Renal pelvis (tissue), 4 donors: ENCODE results near the gene PAPLN. TPM values are rescaled to one million over a fixed set of nuclear protein-coding genes. Genes with fewer than 3 reads are reported as not detected.

Source experiments
- DNase-seq: peaks from one replicate; pipeline ENCODE4 v3.0.0-alpha.2; 2013
- polyA plus RNA-seq, 3 donors: library from polyadenylated mRNA; unstranded; fragments of 120-200 nt; gene quantifications; one replicate each; pipeline ENCODE4 v1.2.1, GENCODE V29; 2013; ENCODE audit not compliant: insufficient read length in 3 of 3

PAPLN gene
- polyA plus RNA-seq, 3 donors = 19.6 to 40.8 (median 35.3) TPM

DNA sequence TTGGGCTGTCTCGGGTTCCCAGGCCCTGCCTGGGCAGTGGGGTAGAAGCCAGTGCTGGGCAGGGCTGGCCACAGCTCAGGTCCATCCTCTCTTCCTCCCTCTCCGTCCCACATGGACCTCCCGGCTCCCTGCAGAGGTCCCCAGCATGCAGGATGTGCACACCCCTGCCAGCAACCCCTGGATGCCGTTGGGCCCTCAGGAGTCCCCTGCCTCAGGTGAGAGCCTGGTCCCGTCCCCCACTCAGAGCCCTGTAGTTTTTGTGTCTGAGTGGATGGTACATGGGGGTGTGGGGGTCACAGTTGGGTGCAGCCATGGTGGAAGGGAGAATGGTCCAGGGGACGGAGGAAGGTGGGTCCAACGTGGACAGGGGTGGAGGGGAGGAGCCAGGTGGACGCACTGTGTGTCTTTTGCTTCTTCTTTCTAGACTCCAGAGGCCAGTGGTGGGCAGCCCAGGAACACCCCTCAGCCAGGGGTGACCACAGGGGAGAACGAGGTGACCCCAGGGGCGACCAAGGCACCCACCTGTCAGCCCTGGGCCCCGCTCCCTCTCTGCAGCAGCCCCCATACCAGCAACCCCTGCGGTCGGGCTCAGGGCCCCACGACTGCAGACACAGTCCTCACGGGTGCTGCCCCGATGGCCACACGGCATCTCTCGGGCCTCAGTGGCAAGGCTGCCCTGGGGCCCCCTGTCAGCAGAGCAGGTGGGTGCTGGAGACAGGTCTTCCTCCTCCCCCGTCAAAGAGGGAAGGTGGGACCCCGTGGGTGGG is 21.7 kb downstream of the PAPLN start:
- no peak for DNase-seq

DNA sequence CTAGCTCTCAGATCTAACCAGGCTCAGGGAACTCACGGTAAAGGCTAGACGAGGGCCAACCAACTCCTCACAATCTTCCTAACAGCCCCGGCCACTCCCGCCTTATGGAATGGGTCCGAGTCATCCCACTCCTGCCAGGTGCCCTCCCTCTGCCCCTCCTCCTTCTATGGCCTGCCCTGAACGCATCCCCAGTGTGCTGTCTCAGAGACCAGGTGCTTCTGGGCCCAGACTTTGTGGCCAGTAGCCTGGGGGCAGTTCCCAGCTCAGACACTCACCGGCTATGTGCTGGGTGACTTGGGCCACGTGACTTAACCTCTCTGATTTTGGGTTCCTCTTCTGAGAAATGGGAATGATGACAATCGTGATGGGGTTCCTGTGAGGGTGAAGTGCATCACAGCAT is 22.5 kb downstream of the PAPLN start:
- no peak for DNase-seq

DNA sequence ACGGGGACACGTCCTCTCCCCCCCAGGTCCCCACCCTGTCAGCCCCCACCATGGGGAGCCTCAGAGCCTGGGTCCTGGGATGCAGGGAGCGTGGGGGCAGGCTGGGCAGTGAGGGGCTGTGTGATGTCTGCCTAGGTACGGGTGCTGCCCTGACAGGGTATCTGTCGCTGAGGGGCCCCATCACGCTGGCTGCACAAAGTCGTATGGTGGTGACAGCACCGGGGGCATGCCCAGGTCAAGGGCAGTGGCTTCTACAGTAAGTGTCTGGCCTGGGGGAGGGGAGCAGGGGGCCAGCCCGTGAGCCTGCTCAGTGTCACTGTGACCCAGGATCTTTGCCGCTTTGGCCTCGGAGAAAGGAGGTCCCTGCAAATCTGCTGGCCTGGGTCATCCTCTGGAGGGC is 23.3 kb downstream of the PAPLN start:
- no peak for DNase-seq

DNA sequence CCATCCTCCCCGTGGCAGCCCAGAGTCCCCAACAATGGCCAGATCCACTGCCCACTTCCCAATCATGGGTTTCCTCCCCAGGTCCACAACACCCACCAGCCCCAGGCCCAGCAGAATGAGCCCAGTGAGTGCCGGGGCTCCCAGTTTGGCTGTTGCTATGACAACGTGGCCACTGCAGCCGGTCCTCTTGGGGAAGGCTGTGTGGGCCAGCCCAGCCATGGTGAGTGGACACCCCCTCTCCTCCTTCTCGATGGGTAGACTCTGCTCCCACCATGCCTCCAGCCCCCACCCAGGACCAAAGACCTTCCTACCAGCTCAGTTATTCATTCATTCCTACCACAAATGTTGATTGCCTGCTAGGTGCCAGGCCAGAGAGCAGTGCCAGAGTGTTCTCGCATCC is 23.8 kb downstream of the PAPLN start:
- DNase-seq = no peak

DNA sequence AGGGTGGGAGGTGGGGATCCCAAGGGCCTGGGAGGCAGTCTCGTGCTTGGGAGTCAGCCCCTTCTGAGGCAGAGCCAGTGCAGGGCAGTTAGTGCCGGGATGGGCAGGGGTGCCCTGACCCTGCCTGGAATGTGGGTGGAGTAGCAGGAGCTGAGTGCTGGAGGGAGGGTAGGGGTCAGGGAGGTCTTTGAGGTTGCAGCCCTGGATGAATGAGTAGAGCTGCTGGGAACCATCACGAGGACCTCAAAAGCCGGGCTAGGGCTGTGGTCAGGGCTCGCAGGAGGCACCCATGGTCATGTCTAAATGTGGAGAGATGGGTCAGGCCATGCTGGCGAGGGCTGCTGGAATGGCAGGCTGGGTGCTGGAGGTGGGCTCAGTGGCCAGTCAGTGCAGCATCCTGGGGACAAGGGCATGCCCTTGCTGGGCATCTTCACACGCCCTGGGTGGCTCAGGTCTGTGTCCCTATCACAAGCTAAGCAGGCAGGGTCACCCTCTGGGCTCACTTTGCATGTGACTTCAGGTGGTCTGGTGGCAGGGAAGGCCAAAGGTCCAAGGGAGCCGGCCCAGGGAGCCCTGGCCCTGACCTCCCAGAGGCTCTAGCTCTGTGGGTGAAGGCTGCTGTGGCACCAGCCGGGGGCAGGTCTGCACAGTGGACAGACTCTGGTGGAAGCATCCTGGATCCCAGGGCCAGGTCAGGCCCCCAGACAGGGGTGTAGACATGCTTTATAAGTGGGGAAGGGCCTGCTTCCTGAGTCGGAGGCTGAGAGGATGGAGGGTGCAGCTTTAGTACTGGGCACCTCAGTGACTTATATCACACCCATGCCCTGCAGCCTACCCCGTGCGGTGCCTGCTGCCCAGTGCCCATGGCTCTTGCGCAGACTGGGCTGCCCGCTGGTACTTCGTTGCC is 24.5 kb downstream of the PAPLN start:
- DNase-seq = no peak

DNA sequence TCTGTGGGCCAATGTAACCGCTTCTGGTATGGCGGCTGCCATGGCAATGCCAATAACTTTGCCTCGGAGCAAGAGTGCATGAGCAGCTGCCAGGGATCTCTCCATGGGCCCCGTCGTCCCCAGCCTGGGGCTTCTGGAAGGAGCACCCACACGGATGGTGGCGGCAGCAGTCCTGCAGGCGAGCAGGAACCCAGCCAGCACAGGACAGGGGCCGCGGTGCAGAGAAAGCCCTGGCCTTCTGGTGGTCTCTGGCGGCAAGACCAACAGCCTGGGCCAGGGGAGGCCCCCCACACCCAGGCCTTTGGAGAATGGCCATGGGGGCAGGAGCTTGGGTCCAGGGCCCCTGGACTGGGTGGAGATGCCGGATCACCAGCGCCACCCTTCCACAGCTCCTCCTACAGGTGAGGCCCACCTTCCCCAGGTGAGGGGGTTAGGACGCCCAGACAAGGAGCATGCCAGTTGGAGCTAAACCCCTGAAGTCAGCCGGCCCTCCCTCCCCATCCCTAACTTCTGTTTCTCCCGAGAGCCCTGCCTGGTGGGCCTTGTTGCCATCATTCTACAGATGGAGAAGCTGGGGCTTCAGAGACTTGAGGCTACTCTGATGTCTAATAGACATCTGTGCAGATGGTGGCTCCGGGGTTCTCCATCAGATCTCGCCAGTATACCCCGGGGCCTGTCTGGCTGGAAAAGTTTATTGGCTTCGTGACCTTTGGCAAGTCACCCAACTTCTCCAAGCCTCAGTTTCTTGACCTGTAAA is 25.3 kb downstream of the PAPLN start:
- DNase-seq = no peak

DNA sequence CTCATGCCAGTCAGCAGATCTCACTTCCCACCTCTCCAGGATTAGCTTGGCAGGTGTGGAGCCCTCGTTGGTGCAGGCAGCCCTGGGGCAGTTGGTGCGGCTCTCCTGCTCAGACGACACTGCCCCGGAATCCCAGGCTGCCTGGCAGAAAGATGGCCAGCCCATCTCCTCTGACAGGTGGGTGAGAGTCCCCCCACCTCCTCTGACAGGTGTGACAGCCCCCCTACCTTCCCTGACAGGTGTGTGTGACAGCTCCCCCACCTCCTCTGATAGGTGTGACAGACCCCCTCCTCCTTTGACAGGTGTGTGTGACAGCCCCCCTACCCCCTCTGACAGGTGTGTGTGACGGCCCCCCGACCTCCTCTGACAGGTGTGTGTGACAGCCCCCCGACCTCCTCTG is 26.3 kb downstream of the PAPLN start:
- DNase-seq = no peak

DNA sequence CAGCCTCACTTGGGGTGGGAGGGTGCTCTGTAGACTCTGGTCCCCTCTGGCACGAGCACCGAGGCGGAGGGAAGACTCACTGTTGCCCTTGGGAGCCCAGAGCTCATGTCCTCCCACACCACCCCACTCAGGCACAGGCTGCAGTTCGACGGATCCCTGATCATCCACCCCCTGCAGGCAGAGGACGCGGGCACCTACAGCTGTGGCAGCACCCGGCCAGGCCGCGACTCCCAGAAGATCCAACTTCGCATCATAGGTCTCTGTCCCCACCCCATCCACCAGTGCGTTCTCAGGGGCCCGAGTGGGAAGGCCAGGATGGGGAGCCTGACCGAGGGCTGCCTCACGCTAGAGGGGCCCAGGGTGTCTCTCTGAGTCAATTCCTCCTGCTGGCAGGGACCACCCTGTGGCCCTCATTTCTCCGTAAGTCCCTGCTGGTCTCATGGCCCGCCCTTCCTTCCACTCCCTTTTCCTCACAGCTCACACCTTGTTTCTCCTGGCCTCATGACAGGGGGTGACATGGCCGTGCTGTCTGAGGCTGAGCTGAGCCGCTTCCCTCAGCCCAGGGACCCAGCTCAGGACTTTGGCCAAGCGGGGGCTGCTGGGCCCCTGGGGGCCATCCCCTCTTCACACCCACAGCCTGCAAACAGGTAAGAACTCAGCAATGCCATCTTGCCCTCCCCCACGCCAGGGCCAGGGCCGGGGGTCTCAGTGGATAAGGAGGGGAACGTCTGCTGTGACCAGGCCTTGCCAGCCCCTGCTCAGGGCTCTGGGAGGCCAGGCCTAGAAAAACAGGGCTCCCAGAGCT is 27.0 kb downstream of the PAPLN start:
- DNase-seq = no peak

DNA sequence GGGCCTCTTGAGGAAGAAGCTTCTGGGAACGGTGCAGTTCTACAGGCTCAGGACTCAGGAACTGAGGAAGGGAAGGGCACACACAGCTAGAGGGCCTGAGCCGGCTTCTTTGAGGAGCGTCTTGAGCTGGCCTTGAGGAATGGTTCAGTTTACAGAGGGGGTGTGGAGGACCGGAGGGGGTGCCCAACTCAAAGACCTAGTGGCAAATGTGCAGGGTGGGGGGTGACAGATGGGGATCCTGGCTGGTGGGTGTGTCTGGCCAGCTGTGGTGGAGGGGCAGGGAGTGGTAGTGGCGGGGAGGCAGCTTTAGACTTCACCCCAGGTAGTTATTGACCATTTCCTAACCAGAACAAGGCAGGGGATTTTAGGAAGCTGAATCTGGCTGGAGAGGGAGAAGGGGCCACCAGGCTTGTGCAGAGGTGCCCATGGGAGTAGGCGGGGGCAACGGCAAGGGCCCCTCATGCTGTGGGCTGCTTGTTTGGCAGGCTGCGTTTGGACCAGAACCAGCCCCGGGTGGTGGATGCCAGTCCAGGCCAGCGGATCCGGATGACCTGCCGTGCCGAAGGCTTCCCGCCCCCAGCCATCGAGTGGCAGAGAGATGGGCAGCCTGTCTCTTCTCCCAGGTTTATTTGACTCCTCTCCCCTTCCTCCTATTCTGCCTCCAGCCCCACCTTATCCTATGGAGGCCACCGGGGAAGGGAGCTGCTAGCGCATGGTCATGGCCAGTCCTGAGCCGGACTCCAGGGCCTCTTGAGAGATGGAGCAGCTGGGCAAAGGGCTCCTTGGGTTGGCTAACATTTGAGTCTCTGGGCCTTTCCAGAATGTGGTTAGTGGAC is 27.8 kb downstream of the PAPLN start:
- no peak for DNase-seq

DNA sequence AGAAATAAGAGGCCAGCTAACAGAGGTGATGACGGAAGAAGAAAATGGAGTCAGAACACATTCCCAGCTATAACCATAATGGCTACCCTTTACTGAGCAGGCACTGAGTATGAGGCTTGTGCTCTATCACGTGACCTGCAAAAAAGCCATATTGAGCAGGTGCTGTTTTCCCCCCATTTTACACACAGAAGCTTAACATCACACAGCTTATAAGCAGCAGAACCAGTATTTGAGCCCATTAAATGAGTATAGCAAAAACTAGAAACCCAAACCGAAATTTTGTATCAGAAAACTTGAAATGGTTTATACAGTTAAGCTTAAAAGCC is 28.4 kb downstream of the PAPLN start:
- DNase-seq = no peak

DNA sequence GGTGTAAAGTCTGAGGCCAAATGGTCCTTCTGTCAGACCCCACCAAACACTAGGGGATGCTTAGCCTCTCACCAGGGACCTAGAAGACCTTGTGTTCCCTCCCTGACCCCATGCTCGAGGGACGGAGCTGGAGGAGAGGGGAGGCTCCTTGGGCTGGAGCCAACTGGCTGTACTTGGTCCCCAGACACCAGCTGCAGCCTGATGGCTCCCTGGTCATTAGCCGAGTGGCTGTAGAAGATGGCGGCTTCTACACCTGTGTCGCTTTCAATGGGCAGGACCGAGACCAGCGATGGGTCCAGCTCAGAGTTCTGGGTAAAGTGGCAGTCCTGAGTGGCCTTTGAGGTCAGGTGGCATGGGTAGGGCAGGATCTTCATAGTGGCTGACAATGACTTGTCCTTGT is 29.0 kb downstream of the PAPLN start:
- DNase-seq = no peak

DNA sequence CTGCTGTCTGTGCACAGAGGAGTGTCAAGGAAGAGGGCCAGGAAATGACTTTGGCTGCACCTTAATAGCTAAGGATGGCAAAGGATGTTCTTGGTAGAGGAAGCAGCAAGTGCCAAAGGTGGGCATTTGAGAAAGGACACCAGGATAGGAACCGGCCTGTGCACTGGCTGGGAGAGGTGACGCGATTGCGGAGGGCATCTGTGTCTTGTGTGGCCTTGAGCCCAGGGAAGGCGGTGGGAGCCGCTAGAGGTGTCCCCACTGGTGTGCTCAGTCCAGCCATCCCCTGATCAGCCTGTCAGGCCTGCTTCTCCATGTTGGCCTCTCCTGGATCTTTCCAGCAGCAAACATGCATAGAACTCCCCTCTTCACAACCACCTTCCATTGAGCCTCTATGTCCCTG is 30.2 kb downstream of the PAPLN start:
- DNase-seq = no peak

DNA sequence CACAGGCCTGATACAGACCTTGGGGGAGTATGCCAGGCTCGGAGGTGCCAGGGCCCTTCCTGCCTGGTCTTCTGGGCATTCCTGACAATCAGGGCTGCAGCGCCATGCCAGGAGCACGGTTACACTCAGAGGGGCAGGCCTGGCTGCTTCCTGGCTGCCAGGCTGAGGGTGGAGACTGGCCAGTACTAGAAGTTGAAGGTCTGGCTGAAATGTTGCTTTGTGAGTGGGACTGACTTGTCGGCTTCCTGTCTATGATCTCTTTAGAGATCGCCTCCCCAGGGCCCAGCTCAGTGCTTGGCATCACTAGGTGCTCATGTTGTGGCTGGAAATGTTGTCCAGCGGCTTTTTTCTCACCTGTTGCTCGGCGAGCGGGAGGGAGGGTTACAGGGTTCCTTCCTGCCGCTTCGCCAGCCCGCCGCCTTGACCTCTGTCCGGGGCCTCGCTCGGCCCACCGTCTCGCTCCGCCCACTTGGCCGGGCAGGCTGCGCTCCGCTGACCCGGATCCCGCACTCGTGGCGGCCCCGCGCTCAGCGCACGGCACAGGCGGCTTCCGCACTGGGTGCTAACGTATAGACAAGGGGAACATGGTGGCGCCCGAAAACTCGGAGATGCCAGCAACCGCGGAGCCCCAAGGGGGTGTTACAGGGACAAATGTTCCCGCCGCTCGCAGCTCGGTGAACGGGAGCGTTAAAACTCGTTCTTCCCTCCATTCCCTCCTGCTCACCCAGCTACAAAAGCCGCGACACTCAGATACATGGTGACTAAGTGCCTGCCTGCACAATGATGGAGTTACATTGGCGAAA is 32.6 kb downstream of the PAPLN start:
- peak; percentile 42 for DNase-seq

DNA sequence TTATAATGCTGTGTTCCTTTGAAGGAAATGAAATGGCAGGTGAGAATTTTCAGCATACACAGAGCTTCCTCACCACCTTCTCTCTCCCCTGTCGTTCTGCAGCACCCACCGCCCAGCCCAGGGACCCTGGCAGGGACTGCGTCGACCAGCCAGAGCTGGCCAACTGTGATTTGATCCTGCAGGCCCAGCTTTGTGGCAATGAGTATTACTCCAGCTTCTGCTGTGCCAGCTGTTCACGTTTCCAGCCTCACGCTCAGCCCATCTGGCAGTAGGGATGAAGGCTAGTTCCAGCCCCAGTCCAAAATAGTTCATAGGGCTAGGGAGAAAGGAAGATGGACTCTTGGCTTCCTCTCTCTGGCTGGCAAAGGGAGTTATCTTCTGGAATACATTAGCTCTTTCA is 35.1 kb downstream of the PAPLN start:
- no peak for DNase-seq

DNA sequence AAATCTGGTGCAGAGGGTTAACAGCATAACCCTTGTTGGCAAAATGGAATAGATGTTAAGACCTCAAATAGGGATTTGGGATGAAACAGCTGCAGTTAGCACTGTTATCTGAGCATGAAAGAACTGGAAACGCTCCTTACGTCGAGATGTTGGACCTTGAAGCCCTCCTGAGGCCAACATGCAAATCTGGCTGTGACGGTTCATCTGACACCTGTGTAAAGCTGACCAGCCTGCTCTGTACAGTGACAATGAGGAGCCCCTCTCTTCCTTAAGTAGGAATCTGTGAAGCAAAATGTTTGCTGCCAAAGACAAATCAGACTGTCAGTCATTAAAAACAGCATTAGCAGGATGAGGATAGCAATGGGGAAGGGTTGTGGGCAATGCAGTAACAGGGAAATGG is 36.5 kb downstream of the PAPLN start:
- no peak for DNase-seq

DNA sequence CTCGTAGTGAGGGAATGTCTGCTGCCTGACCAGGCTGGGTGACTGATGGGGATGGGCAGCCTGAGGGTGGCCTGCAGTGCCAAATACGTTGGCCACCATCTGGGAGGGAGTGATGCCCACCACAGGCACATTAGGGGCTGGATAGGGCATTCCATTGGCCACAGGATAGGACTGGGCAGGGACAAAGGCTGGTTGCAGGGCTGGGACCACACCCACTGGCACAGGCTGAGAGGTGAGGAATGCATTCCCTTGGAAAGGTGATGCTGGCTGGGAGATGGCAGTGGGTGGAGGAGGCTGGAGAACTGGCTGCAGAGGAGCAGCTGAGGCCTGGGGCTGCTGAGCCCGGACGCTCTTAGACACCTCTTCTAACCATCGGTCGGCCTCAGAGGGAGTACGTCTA is 39.5 kb downstream of the PAPLN start:
- DNase-seq = no peak

DNA sequence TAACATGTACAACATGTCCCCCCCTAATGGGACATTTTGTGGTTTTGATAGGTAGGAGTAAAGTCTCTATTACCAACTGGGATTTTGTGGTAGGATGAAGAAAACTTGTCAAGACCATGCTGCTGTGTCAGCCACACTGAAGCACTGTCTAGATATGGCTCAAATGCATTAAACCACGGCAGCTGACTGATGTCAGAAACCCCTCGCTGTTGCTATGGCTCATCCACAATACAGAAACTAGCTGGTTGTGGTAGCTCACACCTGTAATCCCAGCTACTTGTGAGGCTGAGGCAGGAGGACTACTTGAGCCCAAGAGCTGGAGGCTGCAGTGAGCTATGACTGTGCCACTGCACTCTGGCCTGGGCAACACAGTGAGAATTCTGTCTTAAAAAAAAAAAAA is 40.1 kb downstream of the PAPLN start:
- DNase-seq = no peak

DNA sequence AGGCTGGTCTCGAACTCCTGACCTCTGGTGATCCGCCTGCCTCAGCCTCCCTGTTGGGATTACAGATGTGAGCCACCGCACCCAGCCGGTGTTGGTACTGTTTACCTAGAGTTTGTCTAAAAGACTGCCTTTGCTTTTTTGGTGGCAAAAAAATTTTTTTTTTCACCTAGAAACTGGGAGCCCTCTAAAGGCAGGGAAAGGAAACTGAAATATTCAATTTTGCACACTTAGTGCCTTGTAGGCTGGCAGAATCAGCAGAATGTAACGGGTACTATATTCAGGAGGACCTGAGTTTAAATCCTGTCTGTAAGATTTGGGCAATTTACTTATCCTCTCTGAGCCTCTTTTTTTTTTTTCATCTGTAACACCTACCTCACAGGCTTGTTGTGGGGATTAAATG is 43.6 kb downstream of the PAPLN start:
- no peak for DNase-seq

DNA sequence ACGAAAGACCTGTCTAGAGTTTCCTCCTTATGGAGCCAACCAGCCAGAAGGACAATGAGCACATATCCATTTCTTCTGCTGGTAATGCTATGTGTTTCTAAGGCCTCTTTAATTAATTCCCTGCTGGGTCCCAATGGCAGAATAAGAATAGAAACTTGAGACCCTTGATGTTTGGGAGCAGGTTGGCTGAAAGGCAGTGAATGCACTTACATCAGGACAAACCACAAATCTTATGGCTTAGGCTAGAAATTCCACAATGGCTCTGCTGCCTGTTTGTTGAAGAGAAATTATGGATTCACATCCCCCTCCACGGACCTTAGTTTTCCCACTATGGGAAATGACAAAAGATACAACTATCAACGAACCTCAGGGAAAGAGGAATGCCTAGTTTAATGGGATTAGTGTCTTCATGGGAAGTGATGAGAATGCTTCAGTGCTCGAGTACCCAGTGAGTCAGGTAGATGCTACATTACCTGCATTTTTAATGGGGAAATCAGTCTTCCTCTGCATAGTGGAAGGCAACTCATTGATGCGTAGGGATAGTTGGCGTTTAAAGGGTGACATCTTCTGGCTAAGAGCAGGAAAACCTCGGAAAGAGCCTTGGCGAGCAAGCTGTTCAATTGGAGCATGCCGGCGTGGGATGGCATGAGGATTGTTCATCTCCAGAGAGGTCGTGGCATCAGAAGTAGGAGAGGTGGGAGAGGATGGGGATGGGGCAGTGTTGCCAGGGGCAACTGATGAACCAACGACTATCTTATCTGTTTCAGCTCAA is 46.5 kb downstream of the PAPLN start:
- DNase-seq = peak; percentile 37
